ENCODE data around the gene GAPVD1. TPM values are rescaled to one million over a fixed set of nuclear protein-coding genes. Genes with fewer than 3 reads are reported as not detected.

GAPVD1 gene
- total and polyA plus RNA-seq, 2 of the 13 experiments (the other 11 are each of a cell fraction or from before 2014, with no cell fraction given), result 11.1 to 33.2 TPM

DNA sequence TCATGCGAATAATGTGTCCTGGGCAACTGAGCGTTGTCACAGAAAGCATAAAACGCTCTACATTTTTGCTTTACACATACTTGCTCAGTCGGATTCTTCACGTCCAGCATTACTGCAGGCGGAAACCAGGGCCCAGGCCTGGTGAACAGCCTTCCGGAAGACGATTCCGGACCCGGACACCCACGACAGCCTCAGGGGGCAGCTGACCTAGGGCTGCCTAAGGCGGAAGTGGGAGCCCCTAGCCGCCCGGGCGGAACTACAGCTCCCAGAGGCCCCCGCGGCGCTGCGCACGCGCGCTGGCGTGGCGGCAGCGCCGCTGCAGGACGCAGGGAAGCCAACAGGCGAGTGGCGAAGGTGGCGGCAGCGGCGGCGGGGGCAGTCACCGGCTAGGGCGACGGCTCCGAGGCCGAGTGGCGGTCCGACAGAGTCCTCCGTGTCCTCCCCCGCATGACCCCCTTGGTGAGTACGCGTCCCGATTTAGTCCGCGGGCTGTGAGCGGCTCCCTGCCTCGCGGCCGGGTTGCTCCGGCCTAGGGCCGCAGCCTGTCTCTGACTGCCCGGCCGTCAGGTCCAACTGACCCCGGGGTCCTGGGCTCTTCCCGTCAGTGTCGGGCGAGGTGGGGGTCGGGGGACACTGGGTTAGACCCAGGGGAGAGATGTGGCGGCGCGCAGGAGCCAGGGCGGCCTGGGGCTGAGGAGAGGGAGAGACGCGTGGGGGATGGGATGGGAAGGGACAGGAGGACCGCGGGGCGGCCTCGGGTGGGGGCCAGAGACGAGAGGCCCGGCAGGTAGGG is at the start of gene GAPVD1 (continued):
- TF ChIP-seq CTCF (CRISPR knock-in tag; IDR thresholded peaks at IDR 0.05) (peak; percentile 56), ZNF383 (CRISPR knock-in tag; IDR thresholded peaks at IDR 0.05; ENCODE audit: borderline replicate concordance) (peak; percentile 87; the same call in 1 of the 2 replicates), TEAD3 (CRISPR knock-in tag; optimal IDR thresholded peaks at IDR 0.05; ENCODE audit: borderline replicate concordance) (peak; percentile 7), CERS6 (CRISPR knock-in tag; IDR thresholded peaks at IDR 0.05) (no peak), ZNF446 (CRISPR knock-in tag; IDR thresholded peaks at IDR 0.05) (no peak), ZNF367 (CRISPR knock-in tag; IDR thresholded peaks at IDR 0.05; ENCODE audit: borderline replicate concordance) (no peak), KLF13 (CRISPR knock-in tag; IDR thresholded peaks at IDR 0.05) (peak; percentile 59; the same call in 1 of the 2 replicates), THRA (CRISPR knock-in tag; IDR thresholded peaks at IDR 0.05; ENCODE audit: borderline replicate concordance) (no peak; the same call in 1 of the 2 replicates), RXRA (CRISPR knock-in tag; IDR thresholded peaks at IDR 0.05) (no peak; the same call in 1 of the 2 replicates), ZNF207 (IDR thresholded peaks at IDR 0.05; ENCODE audit: borderline replicate concordance) (no peak), ZNF484 (CRISPR knock-in tag; IDR thresholded peaks at IDR 0.05; ENCODE audit: borderline replicate concordance, low read depth) (no peak), ZNF337 (CRISPR knock-in tag; IDR thresholded peaks at IDR 0.05; ENCODE audit: borderline replicate concordance, low read depth) (0 out of 2 replicates have a peak, but pooled peaks have one; percentile 13), ZNF549 (CRISPR knock-in tag; IDR thresholded peaks at IDR 0.05) (no peak; the same call in 1 of the 2 replicates), ZBTB7A (CRISPR knock-in tag; IDR thresholded peaks at IDR 0.05) (no peak), ZNF749 (CRISPR knock-in tag; IDR thresholded peaks at IDR 0.05; ENCODE audit: borderline replicate concordance) (peak; percentile 65; the same call in 1 of the 2 replicates), REPIN1 (CRISPR knock-in tag; IDR thresholded peaks at IDR 0.05; ENCODE audit: borderline replicate concordance, low read depth) (peak; percentile 53), HMG20A (CRISPR knock-in tag; IDR thresholded peaks at IDR 0.05; ENCODE audit: borderline replicate concordance) (no peak)
- TF ChIP-seq, protein P1, sequence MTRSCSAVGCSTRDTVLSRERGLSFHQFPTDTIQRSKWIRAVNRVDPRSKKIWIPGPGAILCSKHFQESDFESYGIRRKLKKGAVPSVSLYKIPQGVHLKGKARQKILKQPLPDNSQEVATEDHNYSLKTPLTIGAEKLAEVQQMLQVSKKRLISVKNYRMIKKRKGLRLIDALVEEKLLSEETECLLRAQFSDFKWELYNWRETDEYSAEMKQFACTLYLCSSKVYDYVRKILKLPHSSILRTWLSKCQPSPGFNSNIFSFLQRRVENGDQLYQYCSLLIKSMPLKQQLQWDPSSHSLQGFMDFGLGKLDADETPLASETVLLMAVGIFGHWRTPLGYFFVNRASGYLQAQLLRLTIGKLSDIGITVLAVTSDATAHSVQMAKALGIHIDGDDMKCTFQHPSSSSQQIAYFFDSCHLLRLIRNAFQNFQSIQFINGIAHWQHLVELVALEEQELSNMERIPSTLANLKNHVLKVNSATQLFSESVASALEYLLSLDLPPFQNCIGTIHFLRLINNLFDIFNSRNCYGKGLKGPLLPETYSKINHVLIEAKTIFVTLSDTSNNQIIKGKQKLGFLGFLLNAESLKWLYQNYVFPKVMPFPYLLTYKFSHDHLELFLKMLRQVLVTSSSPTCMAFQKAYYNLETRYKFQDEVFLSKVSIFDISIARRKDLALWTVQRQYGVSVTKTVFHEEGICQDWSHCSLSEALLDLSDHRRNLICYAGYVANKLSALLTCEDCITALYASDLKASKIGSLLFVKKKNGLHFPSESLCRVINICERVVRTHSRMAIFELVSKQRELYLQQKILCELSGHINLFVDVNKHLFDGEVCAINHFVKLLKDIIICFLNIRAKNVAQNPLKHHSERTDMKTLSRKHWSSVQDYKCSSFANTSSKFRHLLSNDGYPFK (CRISPR knock-in tag; IDR thresholded peaks at IDR 0.05; ENCODE audit: borderline replicate concordance), result no peak
- TF ChIP-seq, protein P2, sequence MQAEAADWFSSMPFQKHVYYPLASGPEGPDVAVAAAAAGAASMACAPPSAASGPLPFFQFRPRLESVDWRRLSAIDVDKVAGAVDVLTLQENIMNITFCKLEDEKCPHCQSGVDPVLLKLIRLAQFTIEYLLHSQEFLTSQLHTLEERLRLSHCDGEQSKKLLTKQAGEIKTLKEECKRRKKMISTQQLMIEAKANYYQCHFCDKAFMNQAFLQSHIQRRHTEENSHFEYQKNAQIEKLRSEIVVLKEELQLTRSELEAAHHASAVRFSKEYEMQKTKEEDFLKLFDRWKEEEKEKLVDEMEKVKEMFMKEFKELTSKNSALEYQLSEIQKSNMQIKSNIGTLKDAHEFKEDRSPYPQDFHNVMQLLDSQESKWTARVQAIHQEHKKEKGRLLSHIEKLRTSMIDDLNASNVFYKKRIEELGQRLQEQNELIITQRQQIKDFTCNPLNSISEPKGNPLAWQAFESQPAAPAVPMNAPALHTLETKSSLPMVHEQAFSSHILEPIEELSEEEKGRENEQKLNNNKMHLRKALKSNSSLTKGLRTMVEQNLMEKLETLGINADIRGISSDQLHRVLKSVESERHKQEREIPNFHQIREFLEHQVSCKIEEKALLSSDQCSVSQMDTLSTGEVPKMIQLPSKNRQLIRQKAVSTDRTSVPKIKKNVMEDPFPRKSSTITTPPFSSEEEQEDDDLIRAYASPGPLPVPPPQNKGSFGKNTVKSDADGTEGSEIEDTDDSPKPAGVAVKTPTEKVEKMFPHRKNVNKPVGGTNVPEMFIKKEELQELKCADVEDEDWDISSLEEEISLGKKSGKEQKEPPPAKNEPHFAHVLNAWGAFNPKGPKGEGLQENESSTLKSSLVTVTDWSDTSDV (CRISPR knock-in tag; IDR thresholded peaks at IDR 0.05), result peak; percentile 91; the same call in 1 of the 2 replicates
